Astrocyte of the spinal cord (primary cell): ENCODE results near the gene TCF12.
A peak's percentile ranks its signal among the peaks of the same experiment; 100 is the strongest.

Experiments
- DNase-seq: peaks from one replicate; pipeline ENCODE4 v3.0.0; 2011; ENCODE audit warnings: low read depth, low spot score
- H3K4me3 ChIP-seq: 2 replicates; pipeline ENCODE4 v1.5.1; 2011; ENCODE audit warnings: low read depth, mild to moderate bottlenecking, low read length, moderate library complexity
- CTCF ChIP-seq: IDR thresholded peaks from 2 replicates; pipeline ENCODE4 v1.5.1; 2012; ENCODE audit warnings: low read depth, mild to moderate bottlenecking, low read length, inconsistent platforms
- in situ Hi-C: cut with HindIII; loops from 2 replicates; pipeline ENCODE4 v1.10.0; 2017; ENCODE audit warnings: low sequenced_read_pairs

The TCF12 gene

GRCh38 chr15:56977232-56977631, 58.8 kb downstream of the TCF12 start:
- no peak for DNase-seq
- in situ Hi-C loops = no loop called here
- TF ChIP-seq CTCF = no peak
- no peak overlapping the region for H3K4me3 ChIP-seq

- in situ Hi-C loops = no loop called here
- no peak for TF ChIP-seq CTCF
- DNase-seq = peak; percentile 47
- no peak overlapping the region for H3K4me3 ChIP-seq
Observed at GRCh38 chr15:56978898-56979662, 60.6 kb downstream of the TCF12 start.

GRCh38 chr15:56980473-56980872, 62.0 kb downstream of the TCF12 start:
- no peak for DNase-seq
- no peak for TF ChIP-seq CTCF
- in situ Hi-C loops = no loop called here
- no peak overlapping the region for H3K4me3 ChIP-seq

GRCh38 chr15:56981160-56981559, 62.7 kb downstream of the TCF12 start:
- in situ Hi-C loops = no loop called here
- no peak for DNase-seq
- H3K4me3 ChIP-seq = no peak overlapping the region
- no peak for TF ChIP-seq CTCF

GRCh38 chr15:56982987-56983386, 64.5 kb downstream of the TCF12 start:
- DNase-seq = no peak
- in situ Hi-C loops = no loop called here
- no peak overlapping the region for H3K4me3 ChIP-seq
- TF ChIP-seq CTCF = no peak

- no peak for TF ChIP-seq CTCF
- in situ Hi-C loops = no loop called here
- DNase-seq = peak; percentile 49
- no peak overlapping the region for H3K4me3 ChIP-seq
Observed at GRCh38 chr15:56984681-56985481, 66.4 kb downstream of the TCF12 start.
